Loucy (cell line): ENCODE results near the gene TMEM161A.
"Not testable (repeated sequence)": the region's sequence is repeated elsewhere in the genome, so short reads cannot be mapped to it uniquely, and the experiment has no call there.

Experiments used
- H2AFZ ChIP-seq: fragments of 200-600 bp; sonication (generic); 2 replicates; pipeline ENCODE4 v1.6.0; 2016; ENCODE audit warnings: antibody characterized with exemption, mild to moderate bottlenecking, low read length, moderate library complexity
- H3F3A ChIP-seq: fragments of 200-600 bp; 2 replicates; pipeline ENCODE4 v1.6.0; 2016; ENCODE audit warnings: antibody characterized with exemption, low read depth, mild to moderate bottlenecking
- H3K27me3 ChIP-seq: fragments of 200-600 bp; sonication (generic); 2 replicates; pipeline ENCODE4 v1.6.1; 2014; ENCODE audit warnings: low read length, mild to moderate bottlenecking; ENCODE audit not compliant: insufficient read depth, poor library complexity, severe bottlenecking
- H3K36me3 ChIP-seq: fragments of 200-600 bp; sonication (generic); 2 replicates; pipeline ENCODE4 v1.6.1; 2016; ENCODE audit warnings: low read length; ENCODE audit not compliant: insufficient read depth
- H3K4me1 ChIP-seq: fragments of 200-600 bp; sonication (generic); 2 replicates; pipeline ENCODE4 v1.5.1; 2014; ENCODE audit warnings: low read length, mild to moderate bottlenecking; ENCODE audit not compliant: insufficient read depth, poor library complexity, severe bottlenecking
- H3K4me2 ChIP-seq: fragments of 200-600 bp; sonication (generic); 2 replicates; pipeline ENCODE4 v1.6.0; 2014; ENCODE audit warnings: antibody characterized with exemption, low read length, low read depth, mild to moderate bottlenecking; ENCODE audit not compliant: poor library complexity, severe bottlenecking
- H3K4me3 ChIP-seq: fragments of 200-600 bp; sonication (generic); 2 replicates; pipeline ENCODE4 v1.5.1; 2014; ENCODE audit warnings: low read length, mild to moderate bottlenecking, mixed read lengths; ENCODE audit not compliant: poor library complexity, severe bottlenecking
- H3K79me2 ChIP-seq: fragments of 200-600 bp; sonication (generic); 2 replicates; pipeline ENCODE4 v1.6.1; 2014; ENCODE audit warnings: low read length; ENCODE audit not compliant: insufficient read depth
- H3K9ac ChIP-seq: fragments of 200-600 bp; sonication (generic); 2 replicates; pipeline ENCODE4 v1.6.0; 2014; ENCODE audit warnings: mild to moderate bottlenecking, low read depth, low read length, moderate library complexity; ENCODE audit not compliant: poor library complexity, severe bottlenecking
- H3K9me2 ChIP-seq: fragments of 200-600 bp; sonication (generic); replicated peaks from 2 replicates; pipeline ENCODE4 v1.6.1; 2016; ENCODE audit warnings: low read depth, low read length, mixed read lengths
- H3K9me3 ChIP-seq: fragments of 200-600 bp; sonication (generic); 2 replicates; pipeline ENCODE4 v1.6.1; 2014; ENCODE audit warnings: mild to moderate bottlenecking, antibody characterized with exemption, low read length, low read depth; ENCODE audit not compliant: insufficient read depth
- H4K20me1 ChIP-seq: fragments of 200-600 bp; sonication (generic); 2 replicates; pipeline ENCODE4 v1.6.0; 2014; ENCODE audit warnings: antibody characterized with exemption, low read length, mild to moderate bottlenecking; ENCODE audit not compliant: insufficient read depth, poor library complexity, severe bottlenecking
- EZH2phosphoT487 ChIP-seq: fragments of 200-600 bp; IDR thresholded peaks from 2 replicates; pipeline ENCODE4 v1.6.1; 2018; ENCODE audit warnings: antibody characterized with exemption, mild to moderate bottlenecking, moderate library complexity, borderline replicate concordance
- TF ChIP-seq, protein P1 (sequence below): fragments of 200-600 bp; sonication (generic); conservative IDR thresholded peaks from 2 replicates; pipeline ENCODE4 v1.5.1; 2014; ENCODE audit warnings: mild to moderate bottlenecking, antibody characterized with exemption, low read length

The TMEM161A gene

DNA sequence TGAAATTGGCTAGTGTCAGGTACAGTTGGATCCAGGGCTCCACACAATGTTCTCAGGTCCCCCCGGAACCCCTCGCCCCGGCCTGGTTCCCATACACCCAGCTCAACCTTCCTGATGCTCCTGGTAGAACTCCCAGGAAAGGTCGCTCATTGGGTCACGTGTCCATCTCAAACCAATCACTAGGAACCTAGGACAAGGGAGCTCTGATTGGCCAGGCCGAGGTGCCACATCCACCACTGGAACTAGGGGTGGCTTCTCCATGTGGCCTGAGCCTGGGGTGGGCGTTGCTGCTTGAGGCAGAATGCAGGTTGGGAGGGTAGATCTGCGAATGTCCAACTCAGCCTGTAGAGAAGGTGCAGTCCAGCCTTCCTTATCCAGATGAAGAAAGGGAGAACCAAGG, 38.7 kb upstream of the TMEM161A start:
- Histone ChIP-seq H4K20me1 (no peaks in the 10 kb centered on the region), H2AFZ (no peak overlapping the region), H3K79me2 (no peaks in the 10 kb centered on the region), H3K4me1 (no peaks in the 10 kb centered on the region), H3K4me2 (no peak overlapping the region), H3K4me3 (no peak overlapping the region), H3K9me3 (no peaks in the 10 kb centered on the region), H3K36me3 (peaks cover 8% of the 10 kb centered on the region; the same call in 1 of the 2 replicates), H3K9ac (no peak overlapping the region), H3K9me2 (no peaks in the 10 kb centered on the region), H3F3A (no peaks in the 10 kb centered on the region), H3K27me3 (no peaks in the 10 kb centered on the region)
- TF ChIP-seq, protein P1, sequence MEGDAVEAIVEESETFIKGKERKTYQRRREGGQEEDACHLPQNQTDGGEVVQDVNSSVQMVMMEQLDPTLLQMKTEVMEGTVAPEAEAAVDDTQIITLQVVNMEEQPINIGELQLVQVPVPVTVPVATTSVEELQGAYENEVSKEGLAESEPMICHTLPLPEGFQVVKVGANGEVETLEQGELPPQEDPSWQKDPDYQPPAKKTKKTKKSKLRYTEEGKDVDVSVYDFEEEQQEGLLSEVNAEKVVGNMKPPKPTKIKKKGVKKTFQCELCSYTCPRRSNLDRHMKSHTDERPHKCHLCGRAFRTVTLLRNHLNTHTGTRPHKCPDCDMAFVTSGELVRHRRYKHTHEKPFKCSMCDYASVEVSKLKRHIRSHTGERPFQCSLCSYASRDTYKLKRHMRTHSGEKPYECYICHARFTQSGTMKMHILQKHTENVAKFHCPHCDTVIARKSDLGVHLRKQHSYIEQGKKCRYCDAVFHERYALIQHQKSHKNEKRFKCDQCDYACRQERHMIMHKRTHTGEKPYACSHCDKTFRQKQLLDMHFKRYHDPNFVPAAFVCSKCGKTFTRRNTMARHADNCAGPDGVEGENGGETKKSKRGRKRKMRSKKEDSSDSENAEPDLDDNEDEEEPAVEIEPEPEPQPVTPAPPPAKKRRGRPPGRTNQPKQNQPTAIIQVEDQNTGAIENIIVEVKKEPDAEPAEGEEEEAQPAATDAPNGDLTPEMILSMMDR = no peak
- no peak for TF ChIP-seq EZH2phosphoT487

DNA sequence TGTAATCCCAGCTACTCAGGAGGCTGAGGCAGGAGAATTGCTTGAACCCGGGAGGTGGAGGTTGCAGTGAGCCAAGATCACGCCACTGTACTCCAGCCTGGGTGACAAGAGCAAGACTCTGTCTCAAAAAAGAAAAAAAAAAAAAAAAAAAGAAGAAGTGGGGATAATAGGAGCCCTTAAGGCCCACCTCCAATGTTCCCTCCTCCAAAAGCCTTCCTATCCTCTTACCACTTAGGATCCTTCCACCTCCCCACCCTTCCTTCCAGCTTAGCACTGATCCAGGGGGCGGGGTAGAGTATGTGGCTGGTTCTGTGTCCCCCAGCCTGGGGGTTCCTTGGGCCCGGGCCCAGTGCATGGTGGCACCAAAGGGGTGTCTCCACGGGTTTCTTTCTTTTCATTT, 35.0 kb upstream of the TMEM161A start:
- H3K9ac ChIP-seq, H3K4me1 ChIP-seq, H3K9me3 ChIP-seq, H3K9me2 ChIP-seq, H3K4me2 ChIP-seq, H4K20me1 ChIP-seq, H3K27me3 ChIP-seq, H2AFZ ChIP-seq, H3K79me2 ChIP-seq, H3F3A ChIP-seq, H3K4me3 ChIP-seq, H3K36me3 ChIP-seq: not testable (repeated sequence)

DNA sequence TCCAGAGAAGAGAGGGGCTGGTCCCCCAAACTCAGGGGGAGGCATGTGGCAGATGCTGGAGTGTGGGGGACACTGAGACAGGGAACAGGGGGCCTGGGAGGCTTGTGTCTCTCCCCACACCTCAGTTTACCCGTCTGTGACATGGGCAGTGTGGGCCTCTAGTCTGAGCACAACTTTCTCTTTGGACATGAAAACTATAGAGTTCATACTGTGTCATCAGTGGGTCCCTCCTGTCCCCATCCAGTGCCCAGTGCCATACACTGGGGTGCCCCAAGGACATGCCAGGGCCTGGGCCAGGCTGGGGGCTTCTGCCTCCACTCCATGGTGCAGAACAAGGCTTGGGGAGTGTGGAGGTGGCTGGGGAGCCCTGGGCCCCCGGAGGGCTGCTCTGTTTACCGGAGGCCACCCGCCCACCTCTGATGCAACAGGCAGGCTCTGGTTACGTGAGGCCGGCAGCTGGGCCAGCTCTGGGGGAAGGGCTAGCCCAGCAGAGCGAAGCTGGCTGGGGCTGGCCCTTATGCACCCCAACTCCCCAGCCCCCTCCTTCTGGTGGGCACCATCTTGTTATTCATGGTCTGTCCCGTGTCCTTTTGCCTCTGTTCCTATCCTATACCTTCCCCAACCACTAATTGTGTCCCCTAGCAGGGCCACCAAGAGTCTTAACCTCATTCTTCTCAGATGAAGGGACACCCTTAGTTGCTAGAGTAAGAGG, 33.7 kb upstream of the TMEM161A start:
- Histone ChIP-seq H3K79me2 (no peaks in the 10 kb centered on the region), H3K9me3 (no peaks in the 10 kb centered on the region), H3K36me3 (no peaks in the 10 kb centered on the region), H2AFZ (no peak overlapping the region), H3K4me2 (no peak overlapping the region), H3K9me2 (no peaks in the 10 kb centered on the region), H3K9ac (no peak overlapping the region), H3F3A (no peaks in the 10 kb centered on the region), H3K27me3 (no peaks in the 10 kb centered on the region), H4K20me1 (no peaks in the 10 kb centered on the region), H3K4me1 (no peaks in the 10 kb centered on the region), H3K4me3 (no peak overlapping the region)
- TF ChIP-seq EZH2phosphoT487 = no peak
- TF ChIP-seq, protein P1 = no peak
